SK-MEL-5 (cell line): ENCODE results near the gene DERL2. TPM values are rescaled to one million over a fixed set of nuclear protein-coding genes. Genes with fewer than 3 reads are reported as not detected.

ENCODE experiments used
- DNase-seq: peaks from one replicate; pipeline ENCODE4 v3.0.0-alpha.2; 2016; ENCODE audit warnings: low read depth, low spot score
- in situ Hi-C: cut with HindIII; loops from 2 replicates; pipeline ENCODE4 v1.10.0; 2016; ENCODE audit warnings: low sequenced_read_pairs, high pct_unique_total_duplicates, low pct_unique_long_range_greater_than_20kb
- polyA plus RNA-seq, 2 experiments: library from polyadenylated mRNA; depleted of rRNA; stranded (reverse); fragments of >200 nt; gene quantifications; 2 replicates each; pipeline ENCODE4 v1.2.3, GENCODE V29; 2015
- total RNA-seq: library from RNA; depleted of rRNA; stranded (reverse); fragments of >200 nt; shearing (Covaris generic); gene quantifications from 2 replicates; pipeline ENCODE4 v1.2.3, GENCODE V29; 2014; rRNA removed

The DERL2 gene
- 82.1 and 88.1 TPM in 2 replicates for total RNA-seq
- polyA plus RNA-seq (2015; cell fraction: cytosol; rRNA removed), result 60.6 and 65.0 TPM in 2 replicates
- polyA plus RNA-seq (2015; cell fraction: nucleus; rRNA removed), result 144 and 156 TPM in 2 replicates

DNA sequence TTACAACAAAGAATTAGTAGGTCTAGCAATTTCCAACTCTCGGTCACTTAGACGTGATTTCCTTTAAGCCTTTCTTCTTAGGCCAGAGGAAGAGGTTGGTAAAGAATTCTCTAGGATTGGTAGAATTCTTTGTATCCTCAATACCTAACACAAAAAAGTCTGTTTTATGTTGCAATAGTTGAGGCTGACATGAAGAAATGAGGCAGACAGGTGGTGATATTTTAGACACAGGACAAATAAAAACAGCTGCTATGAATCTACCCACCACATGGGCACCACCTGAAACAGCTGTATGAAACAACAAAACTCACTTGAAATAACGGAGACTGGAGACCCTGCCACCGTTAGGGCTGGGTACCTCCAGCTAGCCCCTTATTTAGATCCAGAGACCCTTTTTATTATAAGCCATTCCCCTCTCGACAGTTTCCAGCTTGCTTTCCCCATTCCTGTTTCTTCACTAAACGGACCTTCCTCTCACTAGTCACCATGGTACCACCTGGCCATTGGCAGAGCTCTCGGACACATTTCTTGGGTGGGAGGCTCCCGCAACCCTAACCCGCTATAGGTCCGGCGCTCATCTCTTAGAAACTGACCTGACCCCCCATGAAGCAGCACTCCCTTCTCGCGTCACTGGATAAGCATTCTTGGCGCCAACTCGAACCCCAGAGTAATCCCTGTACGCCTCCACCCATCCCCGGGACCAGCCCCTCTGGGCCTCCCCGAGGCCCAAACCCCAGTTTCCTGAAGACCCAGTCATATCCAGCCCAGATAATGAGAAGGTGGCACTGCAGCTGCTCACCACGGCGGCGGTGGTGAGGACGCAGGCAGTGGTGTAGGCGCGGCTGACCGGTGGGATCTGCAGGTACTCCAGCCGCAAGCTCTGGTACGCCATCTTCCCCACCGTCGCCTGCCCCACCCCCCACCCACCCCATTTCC is at the start of gene DERL2:
DERL2 (minus strand) TSS at position 909 of the 936 bp plus-strand sequence; CDS start at position 892, 17 bp downstream.
- DNase-seq, result no peak
- in situ Hi-C loops, result no loop called here

DNA sequence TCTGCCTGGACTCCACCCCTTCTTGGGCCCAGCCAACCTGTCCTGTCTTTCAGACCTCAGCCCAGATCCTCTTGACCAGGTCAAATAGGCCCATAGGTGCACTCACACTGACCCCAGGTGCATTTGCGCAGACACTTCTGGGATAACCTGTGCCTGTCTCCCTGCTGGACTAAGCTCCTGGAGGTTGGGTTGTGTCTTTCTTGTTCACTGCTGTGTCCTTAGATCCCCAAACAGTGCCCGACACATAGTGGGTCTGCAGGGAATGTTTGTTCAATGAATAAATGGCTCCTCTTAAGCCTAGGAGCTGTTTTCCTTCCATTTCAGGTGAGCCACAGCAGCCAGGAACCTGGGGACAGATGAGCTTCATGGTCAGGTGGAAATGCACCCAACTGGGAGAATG is 49.5 kb upstream of the DERL2 start:
- DNase-seq, result no peak
- in situ Hi-C loops, result no loop called here

DNA sequence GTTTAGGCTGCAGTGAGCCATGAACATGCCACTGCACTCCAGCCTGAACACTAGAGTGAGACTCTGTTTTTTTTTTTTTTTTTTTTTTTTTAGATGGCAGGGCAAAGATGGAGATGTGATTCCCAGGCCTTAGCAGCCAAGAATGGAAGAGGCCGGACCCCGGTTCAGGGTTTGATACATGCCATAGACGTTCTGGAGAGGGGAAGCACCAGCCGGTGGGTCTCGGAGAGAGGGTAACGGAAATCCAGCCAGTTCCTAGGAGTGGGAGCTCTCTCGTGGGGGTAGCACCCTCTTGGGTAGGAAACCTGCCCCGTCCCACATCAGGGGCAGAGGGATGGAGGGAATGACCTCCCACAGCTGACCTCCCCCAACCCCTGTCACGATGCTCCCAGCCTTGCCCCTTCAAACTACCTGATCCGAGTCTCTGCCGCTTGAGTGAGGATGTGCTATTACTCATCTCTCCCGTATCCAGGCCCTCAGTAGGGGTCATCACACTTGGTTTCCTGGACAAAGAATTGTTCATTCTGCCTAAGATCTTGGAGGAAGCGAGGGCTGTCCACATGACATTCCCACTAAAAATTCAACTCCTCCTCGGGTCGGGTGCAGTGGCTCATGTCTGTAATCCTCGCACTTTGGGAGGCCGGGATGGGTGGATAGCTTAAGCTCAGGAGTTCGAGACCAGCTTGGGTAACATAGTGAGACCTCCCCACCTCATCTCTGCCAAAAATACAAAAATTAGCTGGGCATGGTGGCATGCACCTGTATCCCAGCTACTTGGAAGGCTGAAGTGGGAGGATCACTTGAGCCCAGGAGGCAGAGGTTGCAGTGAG is 47.7 kb upstream of the DERL2 start:
- in situ Hi-C loops, result no loop called here
- DNase-seq, result no peak

DNA sequence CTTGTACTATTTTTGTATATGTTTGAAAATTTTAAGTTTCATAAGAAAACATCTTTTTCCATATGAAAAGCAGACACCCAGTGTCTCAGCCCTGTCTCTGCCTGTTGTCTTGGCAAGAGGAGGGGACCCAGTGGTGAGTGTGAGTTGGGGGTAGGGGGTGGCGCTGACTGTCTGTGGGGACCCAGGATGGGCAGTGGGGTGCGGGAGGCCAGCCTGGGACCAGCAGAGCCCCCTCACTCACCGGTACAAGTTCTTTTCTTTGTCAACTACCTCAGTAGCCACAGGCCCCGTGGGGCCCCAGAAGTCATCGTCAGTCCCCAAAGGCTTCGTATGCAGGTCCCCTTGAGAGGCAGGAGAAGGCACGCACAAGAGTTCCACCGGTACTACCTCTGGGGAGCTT is 46.6 kb upstream of the DERL2 start:
- no peak for DNase-seq
- in situ Hi-C loops, result no loop called here

GRCh38 chr17:5531085-5531418 is 45.1 kb upstream of the DERL2 start:
- no peak for DNase-seq
- in situ Hi-C loops, result no loop called here

DNA sequence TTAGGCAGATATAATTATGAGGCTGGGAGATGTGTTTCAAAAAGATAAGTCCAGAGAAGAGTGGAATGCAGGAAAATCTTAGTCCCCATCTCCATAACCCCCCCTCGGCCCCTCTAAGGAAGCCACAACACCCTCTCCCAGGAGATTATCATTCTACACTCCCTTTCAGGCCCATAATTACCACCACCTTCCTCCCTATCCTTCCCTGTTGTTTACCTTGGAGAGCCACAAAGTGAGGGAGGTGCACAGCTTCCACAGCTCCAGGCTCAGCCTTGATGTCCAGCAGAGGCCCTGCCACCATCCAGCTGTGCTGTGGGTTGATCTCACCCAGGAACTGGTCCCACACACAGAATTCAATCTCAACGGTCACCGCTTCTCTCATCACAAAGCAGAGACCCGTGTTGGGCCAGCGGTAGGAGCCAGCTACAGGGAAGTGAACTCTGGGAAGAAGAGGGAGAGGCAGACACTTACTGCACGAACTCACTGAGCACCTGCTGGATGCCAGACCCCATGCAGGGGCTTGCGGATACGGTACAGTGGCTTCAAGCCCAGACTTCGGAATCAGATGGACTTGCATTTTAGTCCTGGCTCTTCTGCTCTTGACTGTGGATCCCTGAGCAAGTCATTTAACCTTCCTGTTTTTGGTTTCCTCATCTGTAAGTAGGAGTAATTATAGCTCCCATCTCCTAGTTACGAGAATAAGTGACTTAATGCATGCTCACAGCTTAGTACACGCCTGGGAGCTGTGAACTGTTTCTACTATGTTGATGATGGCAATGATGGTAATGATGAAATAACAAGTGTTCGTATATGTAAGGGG is 44.5 kb upstream of the DERL2 start:
- DNase-seq, result no peak
- in situ Hi-C loops, result no loop called here

DNA sequence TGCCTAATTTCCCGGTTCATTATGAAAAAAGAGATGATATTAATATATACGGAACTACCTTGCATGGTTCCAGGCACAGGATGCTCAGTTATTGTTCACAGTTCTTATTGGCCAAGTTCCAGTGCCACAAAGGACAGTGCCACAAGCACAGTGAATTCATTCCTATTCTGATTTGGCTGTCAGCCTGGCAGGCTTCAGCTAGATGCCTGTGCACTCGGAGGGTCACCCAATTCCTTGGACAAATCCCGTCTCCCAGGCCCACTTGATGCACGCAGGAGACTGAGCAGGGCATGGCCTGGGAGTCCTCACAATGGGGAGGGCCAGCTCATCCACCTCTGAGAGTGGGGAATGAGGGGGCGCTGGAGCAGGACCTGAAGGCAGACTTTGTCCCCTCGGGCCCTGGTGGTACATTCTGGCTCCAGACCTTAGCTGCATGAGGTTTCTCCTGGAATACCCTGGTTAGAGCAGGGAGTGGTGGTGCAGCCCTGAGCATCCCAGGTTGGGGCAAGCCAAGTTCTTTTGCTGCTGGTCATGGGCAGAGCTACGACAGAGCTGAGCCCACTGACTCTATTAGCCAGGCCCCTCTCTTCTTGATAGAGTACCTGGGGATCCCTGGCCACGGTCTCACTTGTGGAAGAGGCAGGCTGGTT is 41.7 kb upstream of the DERL2 start:
- in situ Hi-C loops, result no loop called here
- no peak for DNase-seq

DNA sequence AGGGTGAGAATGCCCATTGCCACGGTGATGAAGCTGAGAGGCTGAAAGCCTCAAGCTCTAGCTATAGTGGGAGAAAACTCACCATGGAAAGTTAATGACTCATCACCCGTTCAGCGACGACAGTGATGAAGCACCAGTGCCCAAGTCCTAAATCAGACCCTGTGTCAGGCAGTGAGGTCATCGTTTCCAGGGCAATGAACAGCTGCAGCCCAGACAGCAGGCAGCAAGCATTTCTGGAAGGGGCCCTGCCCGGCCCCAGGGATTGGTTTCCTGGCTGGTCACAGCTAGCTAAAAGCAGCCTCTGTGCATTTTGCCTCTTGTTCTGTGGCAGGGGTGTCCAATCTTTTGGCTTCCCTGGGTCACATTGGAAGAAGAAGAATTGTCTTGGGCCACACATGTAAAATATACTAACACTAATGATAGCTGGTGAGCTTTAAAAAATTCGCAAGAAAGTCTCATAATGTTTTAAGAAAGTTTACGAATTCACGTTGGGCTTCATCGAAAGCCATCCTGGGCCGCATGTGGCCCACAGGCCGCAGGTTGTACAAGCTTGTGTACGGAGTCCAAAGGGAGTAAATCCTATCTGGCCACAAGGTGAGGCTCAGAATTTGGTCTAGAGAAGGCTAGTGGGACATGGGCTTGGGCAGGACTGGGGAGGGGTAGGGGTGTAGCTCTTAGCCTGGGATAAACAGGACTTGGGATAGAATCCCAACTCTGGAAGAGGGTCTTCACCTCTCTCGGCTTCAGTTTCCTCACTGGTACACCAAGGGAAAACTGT is 41.0 kb upstream of the DERL2 start:
- in situ Hi-C loops, result no loop called here
- peak; percentile 38 for DNase-seq

- in situ Hi-C loops, result no loop called here
- DNase-seq, result no peak
These were observed 37.3 kb upstream of the DERL2 start for GRCh38 chr17:5523249-5523648.

DNA sequence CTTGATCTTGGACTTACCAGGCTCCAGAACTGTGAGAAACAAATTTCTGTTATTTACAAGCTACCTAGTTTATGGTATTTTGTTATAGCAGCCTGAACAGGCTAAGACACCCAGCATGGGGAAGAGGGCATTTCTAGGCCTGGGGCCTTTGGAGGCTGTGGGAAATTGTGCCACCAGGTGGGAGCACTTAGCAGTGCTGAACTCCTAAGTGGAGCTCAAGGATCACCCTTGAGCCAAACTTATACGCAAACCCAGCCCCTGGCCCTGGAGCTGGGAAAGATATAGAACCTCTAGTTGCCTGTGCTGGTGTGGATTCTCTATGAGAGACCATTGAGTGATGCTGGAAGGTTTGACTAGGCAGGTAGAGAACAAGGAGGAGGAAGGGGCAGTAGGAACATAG is 36.5 kb upstream of the DERL2 start:
- in situ Hi-C loops, result no loop called here
- DNase-seq, result no peak

DNA sequence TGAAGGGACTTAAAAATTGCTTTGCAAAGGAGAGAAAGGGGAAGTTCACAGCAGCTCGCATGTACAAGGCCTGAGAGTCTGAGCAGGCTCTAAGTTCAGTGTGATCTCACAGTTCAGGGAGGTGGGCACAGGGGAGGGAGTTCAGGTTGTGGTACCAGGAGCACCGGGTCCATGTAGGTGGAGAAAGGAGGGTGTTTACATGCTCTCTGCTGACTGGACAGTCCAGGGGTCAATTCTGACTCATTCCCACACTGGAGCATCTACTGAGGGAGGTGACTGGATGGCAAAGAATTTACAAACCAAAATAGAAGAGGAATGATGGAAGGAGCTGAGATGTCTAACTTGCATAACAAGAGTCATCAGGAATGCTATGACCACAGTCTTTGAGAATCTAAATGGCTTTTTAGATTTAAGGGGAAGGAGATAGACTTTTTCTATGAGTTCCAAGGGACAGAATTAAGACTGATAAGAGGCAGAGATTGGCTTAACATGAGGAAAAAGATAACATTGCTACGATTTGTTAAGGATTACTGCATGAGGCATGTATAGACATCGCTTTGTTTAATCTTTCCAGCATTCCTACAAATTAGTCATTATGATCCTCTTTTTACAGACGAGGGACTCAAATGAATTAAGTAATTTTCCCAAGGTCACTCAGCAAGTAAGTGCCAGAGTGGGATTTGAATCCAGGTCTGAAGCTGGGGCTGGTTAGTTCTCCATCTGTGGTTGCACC is 30.2 kb upstream of the DERL2 start:
- in situ Hi-C loops, result no loop called here
- DNase-seq, result no peak

DNA sequence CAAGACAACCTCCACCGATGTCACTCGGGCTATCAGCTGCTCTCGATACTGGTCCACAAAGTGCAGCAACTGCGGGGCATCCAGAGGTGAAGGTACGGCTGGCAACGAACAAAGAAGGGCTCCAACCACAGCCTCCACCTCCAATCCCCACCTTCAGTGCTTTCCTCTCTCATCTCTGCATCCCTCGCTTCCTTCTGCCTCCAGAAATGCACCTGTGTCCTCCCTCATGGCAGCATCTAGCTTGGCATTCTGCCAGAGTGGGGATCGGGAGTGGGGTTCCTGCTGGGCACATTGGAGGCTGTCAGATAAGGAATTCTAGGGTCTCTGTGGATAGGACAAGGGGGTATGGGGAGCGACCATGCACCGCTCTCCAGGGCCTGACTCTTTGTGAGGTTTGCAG is 29.0 kb upstream of the DERL2 start:
- no peak for DNase-seq

DNA sequence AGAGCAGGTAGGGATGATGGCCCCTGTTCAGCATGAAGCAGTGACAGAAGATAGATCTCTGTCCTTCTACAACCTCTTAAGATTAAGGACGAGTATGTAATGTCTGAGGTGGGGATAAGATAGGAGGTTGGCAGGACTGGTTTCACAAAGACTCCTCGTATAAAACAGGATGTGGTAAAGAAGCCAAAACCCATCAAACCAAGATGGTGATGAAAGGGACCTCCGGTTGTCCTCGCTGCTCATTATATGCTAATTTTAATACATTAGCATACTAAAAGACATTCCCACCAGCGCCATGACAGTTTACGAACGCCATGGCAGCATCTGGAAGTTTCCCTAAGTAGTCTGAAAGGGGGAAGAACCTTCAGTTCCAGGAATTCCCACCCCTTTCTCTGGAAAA is 27.6 kb upstream of the DERL2 start:
- DNase-seq, result no peak
- in situ Hi-C loops, result no loop called here

More for the DNA sequence above, 29.0 kb upstream of the DERL2 start:
- in situ Hi-C loops, result no loop called here

GRCh38 chr17:5511401-5512225 is 25.6 kb upstream of the DERL2 start:
- DNase-seq, result no peak
- in situ Hi-C loops, result no loop called here

DNA sequence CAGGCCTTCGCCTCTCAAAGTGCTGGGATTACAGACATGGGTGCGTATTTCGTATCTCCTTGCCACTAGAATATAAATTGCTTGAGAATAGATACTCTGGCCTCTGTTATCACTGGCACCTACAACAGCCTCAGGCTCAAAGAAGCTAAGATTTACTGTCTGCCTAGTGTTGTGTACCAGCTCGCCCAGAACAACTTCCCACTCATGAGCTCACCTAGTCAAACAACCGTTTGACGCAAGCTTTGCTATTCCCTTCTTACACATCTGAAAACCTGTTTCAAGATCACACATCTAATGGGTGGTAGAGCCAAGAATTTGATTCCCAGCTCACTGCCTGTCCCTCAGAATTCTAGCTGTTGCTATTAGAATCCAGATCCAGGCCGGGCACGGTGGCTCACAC is 24.8 kb upstream of the DERL2 start:
- in situ Hi-C loops, result no loop called here
- DNase-seq, result no peak
